Non-pigmented ciliary epithelial cell (primary cell): Measurements from ENCODE around the gene ADORA3.
A peak's percentile ranks its signal among the peaks of the same experiment; 100 is the strongest.

ENCODE experiments used
- DNase-seq: peaks from one replicate; pipeline ENCODE4 v3.0.0-alpha.2; 2010; ENCODE audit warnings: low read depth

Gene ADORA3

GRCh38 chr1:111474521-111474920, 28.9 kb downstream of the ADORA3 start:
- DNase-seq = no peak

DNA sequence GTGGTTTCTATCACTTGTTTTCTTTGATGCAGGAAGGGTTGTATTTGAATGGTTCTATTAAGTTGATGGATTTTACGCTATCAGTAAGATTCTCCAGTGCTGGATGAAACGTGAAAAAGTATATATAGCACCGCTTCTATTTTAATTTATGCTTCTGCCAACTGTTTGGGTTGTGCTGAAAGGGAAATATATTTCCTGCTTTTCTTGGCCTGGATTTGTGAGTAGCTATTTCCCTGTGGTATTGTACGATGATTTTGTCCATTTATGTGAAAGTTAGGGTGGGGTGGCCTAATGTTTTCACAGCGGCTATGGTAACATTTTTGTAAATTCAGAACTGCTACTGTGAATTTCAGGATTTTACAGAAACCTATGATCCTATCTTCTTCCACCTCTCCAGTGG, 29.3 kb downstream of the ADORA3 start:
- no peak for DNase-seq

DNA sequence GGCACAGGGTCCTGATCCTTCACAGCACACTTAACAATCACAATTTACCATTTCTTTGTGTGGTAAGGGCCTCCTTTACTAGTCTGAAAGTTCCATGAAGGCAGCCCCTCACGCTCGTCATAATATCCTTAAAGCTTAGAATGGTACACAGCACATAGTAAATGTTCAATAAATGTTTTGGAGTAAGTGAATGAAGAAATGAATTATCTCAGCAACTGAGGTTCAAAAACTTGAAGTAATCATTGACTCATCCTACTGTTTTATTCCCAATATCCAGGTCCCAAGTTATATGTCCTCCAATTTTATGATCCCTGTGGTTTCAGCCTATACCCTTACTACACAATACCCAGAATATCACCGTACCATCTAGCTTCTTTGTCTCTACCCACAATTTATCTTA, 31.9 kb downstream of the ADORA3 start:
- no peak for DNase-seq

DNA sequence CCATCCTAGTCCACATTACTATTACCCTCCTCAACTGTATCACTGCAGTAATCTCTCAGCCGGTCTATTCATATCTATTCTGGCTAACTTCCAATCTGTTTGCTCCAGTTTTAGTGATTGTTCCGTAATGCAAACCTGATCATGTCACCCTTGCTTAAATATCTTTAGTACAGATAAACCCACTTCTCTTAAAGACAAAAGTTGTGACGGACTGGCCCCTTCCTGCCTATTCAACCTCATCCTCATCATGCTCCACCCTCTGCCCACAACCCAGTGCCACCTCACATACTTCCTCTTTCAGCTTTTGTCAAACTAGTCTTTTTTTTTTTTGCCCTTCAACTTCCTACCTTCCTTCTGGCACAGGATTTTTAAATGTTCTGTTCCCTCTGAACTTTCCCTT, 32.4 kb downstream of the ADORA3 start:
- no peak for DNase-seq

GRCh38 chr1:111470596-111470995, 32.8 kb downstream of the ADORA3 start:
- DNase-seq = no peak

DNA sequence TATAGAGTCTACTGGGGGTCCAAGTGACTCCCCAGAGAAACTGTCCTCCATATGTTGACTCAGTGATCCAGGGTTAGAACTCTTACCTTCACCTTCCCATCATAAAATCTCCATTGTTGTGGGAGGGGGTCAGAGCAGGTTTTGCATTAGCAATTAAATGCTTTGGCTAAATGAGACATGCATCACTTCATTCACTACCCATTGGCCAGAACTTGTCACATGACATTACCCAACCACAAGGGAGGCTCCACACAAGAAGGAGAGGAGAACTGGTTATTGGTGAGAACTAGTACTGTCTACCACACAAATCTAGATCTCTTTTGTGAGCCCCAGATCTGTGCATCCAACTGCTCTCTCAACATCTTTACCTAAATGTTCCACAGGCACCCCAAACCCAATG, 33.9 kb downstream of the ADORA3 start:
- DNase-seq = no peak

DNA sequence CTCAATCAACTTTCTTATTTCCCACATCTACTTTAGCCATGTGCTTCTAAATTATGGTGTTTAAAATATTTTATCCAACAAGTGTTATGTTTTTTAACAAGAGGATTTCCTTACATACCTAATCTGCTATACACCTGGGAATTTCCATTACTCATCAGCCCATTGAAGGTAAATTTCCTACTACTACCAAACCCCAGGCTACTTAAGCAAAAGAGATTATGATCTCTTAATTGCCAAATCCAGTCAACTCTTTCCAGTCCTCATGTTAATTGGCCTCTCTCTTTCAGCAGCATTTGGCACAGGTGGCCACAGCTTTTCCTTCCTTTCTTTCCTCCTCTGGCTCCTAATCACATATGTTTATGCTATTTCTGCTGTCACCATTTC, 34.7 kb downstream of the ADORA3 start:
- no peak for DNase-seq

- DNase-seq = no peak
Observed at GRCh38 chr1:111467865-111468716, 35.3 kb downstream of the ADORA3 start.

- no peak for DNase-seq
Observed at GRCh38 chr1:111466480-111466879, 37.0 kb downstream of the ADORA3 start.

GRCh38 chr1:111465754-111466153, 37.7 kb downstream of the ADORA3 start:
- no peak for DNase-seq

DNA sequence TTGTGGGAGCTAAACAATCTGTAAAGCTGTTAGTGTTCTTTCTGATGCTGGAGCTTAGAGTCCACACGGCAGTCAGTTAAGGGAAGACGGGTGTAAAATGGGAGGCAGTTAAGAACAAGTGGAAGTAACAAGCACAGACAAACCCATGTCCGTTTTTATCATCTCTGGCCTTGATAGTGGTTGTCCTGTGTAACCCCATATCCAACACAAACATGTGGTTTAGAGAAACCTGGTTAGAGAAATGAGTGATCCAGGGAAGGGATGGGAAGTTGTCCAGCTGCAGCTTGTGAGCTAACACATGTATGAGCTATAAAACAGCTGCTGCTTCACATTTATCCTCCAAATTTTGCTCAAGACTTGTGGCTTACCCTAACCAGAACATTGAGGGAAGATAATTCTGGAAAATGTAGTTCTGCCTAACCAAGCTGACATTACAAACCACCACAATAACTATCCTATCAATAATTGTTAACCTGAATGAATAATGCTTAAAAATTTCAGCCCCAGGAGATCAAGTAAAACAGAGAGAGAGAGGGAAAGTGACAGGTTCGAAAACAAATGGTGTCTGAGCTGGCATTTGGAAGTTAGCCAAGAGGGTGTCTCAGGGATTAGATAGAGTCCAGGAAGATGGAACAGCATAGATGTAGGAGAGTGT, 40.3 kb downstream of the ADORA3 start:
- peak; percentile 9 for DNase-seq

- no peak for DNase-seq
Observed at GRCh38 chr1:111462370-111463028, 40.9 kb downstream of the ADORA3 start.

DNA sequence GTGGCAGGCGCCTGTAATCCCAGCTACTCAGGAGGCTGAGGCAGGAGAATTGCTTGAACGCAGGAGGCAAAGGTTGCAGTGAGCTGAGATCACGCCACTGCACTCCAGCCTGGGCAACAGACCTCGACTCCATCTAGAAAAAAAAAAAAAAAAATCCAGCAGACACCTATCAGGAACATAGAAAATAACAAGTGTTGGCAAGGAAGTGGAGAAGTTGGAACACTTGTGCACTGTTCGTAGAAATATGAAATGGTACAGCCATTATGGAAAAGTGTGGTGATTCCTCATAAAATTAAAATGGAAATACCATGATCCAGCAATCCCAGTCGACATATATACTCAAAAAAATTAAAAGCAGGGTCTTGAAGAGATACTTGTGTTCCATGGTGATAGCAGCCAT, 41.7 kb downstream of the ADORA3 start:
- DNase-seq = no peak

DNA sequence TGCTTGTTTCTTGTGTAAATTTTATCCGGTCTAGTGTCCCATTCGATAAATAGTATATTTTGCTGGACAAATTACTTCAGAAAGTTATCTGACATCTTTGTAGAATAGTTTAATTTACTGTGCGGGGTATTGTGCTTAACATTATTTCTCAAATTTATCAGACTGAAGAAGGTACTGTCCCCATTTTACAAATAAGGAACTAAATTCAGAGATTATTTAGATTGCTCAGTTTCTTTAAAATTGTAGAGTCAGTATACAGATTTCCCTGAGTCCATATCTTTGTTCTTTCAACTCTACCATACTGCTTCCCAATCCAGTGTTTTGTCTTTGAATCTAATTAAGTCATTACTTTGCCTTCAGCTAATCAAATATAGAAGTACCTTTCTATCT, 47.8 kb downstream of the ADORA3 start:
- no peak for DNase-seq

DNA sequence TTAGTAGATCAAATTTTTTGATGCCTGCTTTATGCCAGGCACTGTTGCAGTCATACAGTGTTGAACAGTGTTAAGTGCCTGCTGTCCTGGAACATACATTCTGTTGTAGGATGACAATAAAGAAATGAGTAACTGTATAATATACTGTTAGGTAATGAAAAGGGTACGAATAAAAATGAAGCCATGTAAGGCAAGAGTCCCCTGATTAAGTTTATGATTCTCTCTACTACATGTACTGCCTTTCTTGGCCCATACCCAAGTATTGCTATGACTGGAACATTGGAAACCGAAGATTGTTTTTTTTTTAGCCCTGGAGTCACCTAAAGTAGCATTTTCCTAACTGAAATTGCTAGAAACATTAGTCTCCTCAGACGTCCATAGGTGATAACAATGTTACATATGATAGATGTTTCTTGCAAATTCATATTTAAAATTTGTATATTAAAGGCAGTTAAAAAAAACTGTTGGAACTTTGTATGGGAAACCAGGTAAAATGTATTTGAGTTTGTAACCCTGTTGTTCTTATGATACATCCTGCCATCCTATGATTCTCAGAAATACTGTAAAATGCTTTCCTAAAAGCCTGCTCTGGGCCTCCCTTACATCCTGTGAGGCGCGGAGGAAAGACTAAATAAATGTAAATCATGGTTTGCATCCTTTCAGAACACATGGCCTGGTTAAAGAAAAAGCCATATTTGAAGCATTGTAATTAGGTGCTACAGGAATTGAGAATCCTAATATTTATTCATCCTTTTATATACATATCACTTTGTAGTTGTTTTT, 48.4 kb downstream of the ADORA3 start:
- no peak for DNase-seq

- DNase-seq = no peak
Observed at GRCh38 chr1:111453706-111454105, 49.7 kb downstream of the ADORA3 start.

GRCh38 chr1:111452581-111452980, 50.9 kb downstream of the ADORA3 start:
- DNase-seq = no peak

- no peak for DNase-seq
Observed at GRCh38 chr1:111450185-111450584, 53.2 kb downstream of the ADORA3 start.

DNA sequence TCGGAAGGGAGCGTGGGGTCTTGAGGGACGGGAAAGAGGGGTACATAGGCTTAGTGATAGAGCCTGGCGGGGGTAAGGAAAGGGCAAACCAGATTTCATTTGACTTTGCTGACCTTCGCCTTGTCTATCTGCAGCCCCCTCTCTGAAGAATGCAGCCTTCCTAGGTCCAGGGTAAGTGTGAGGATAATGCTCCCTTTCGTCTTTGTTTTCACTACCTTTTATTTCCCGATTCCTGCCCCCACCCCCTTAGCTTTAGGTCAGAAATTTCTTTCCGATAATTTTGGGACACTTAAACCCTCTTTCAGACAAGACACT, 53.8 kb downstream of the ADORA3 start:
- no peak for DNase-seq
